ENCODE data around the gene SEMA3F.

- no peak for TF ChIP-seq EZH2 (IDR thresholded peaks at IDR 0.05)
- TF ChIP-seq POLR2AphosphoS5 (IDR thresholded peaks at IDR 0.05; ENCODE audit: borderline replicate concordance, low read depth, low read length): no peak
- no peak for TF ChIP-seq FOXP2 (optimal IDR thresholded peaks at IDR 0.05; ENCODE audit: control extremely low read depth, extremely low read length, insufficient read depth)
Measured at GRCh38 chr3:50232303-50232702, 77.2 kb downstream of the SEMA3F start.

All from SK-N-MC (cell line).